Gastrocnemius medialis (tissue), 4 donors: ENCODE measurements around the gene CPA4.

Experiments used
- POLR2A ChIP-seq, 2 donors: fragments of 450-650 bp; IDR thresholded peaks; one replicate each; pipeline ENCODE4 v1.6.1; 2017; ENCODE audit warnings: antibody characterized with exemption in 2 of 2, mild to moderate bottlenecking in 2 of 2, moderate library complexity in 2 of 2
- TF ChIP-seq, protein P1 (sequence below), 5 experiments: fragments of 450-650 bp in 3 of 5; fragments of 200-600 bp in 2 of 5; sonication (generic) in 2 of 5; IDR thresholded peaks in 4 of 5; conservative IDR thresholded peaks in 1 of 5; 1 replicate in 4 of 5; 2 replicates in 1 of 5; pipeline ENCODE4 v1.5.1; 2016 to 2019; ENCODE audit warnings: antibody characterized with exemption in 5 of 5, mild to moderate bottlenecking in 3 of 5, moderate library complexity in 3 of 5

- TF ChIP-seq, protein P1, sequence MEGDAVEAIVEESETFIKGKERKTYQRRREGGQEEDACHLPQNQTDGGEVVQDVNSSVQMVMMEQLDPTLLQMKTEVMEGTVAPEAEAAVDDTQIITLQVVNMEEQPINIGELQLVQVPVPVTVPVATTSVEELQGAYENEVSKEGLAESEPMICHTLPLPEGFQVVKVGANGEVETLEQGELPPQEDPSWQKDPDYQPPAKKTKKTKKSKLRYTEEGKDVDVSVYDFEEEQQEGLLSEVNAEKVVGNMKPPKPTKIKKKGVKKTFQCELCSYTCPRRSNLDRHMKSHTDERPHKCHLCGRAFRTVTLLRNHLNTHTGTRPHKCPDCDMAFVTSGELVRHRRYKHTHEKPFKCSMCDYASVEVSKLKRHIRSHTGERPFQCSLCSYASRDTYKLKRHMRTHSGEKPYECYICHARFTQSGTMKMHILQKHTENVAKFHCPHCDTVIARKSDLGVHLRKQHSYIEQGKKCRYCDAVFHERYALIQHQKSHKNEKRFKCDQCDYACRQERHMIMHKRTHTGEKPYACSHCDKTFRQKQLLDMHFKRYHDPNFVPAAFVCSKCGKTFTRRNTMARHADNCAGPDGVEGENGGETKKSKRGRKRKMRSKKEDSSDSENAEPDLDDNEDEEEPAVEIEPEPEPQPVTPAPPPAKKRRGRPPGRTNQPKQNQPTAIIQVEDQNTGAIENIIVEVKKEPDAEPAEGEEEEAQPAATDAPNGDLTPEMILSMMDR (IDR thresholded peaks at IDR 0.05 in 4 of 5, conservative IDR thresholded peaks at IDR 0.05 in 1 of 5), result no peak
- no peak for TF ChIP-seq POLR2A (IDR thresholded peaks at IDR 0.05)
These were observed 560 bp downstream of the CPA4 start for GRCh38 chr7:130293521-130293920.
